Activated CD8-positive, alpha-beta memory T cell treated with anti-CD3 and anti-CD28 coated beads, Interleukin-2, amount 50 U/mL, for 1 hour (primary cell): ENCODE data around the gene GPD2.

Experiments
- DNase-seq: peaks from one replicate; pipeline ENCODE4 v3.0.0-alpha.2; 2020; ENCODE audit errors: extremely low read depth

Gene GPD2

DNA sequence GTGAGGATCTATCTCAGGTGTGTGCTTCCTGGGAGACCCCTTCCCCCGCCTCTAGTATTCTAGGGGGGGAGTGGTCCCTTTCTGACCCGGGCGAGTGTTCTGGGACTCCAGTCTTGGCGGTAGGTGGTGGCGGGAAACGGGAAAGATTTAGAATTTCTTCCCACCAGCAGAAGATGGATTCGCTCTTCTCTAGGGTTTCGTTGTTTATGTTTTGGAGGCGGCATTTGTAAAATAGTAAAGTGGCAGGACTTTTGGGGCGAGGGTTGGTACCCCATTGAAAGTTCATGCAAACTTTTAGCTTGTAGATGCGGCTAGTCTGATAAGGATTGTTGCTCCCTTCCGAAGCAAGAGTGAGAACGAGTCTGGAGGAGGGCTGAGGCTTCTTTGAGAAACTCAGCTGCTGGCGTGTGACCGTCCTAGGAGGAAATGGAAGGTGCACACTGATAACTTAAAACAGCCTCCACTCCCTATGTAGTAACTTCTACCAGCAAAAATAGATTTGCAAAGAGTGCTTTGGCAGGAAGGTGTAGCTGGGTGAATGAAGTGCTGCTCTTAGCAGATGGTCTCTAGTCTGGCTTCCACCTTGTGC lies 412 bp downstream of the GPD2 start:
- no peak for DNase-seq

DNA sequence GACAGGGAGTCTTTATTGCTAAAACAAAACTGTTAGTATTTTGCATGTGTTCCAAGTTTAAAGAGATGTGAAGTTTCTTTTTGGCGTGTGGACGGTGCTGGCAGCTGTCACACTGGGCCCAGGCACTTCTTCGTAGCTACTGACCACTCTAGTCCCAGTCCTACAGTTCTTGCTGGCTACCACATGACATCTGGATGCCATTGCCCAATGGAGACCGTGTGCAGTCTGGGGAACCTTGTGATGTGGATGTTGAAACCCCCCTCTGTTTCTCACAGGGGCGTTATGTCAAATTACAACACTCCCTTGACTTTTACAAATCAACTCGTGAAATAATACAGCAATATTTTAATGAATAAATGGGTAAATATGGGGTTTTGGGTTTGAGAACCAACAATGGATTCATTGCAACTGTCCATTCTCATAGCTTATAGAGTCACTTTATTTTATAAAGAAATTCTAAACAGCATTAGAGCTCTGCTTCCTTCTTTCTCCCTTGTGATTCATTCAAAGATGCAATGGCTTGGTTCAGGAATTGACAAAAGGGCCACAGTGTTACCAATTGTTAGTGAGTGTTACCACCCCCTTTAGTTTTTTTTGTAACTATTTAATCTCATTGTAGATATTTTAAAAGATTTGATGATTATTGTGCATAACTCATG lies 1.2 kb downstream of the GPD2 start:
- no peak for DNase-seq

DNA sequence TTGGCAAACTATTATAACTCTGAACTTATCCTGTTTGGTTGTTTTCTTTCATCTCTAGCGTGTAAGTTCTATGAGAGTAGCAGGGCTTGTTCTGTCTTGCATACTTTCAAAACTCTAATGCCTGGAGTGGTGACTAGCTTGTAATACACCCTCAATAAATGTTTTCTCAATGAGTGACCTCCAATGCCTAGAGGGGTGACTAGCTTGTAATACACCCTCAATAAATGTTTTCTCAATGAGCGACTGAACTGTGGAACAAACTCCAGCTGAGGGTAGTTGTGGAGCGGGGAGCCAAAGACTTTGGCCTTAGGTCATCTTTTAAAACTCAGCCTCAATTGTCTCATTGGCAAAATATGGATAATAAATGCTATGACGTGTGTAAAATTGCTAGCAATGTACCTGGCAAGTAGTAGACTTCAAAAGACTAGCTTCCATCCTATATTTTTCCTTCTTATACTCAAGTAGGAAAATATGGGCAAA lies 1.8 kb downstream of the GPD2 start:
- no peak for DNase-seq

DNA sequence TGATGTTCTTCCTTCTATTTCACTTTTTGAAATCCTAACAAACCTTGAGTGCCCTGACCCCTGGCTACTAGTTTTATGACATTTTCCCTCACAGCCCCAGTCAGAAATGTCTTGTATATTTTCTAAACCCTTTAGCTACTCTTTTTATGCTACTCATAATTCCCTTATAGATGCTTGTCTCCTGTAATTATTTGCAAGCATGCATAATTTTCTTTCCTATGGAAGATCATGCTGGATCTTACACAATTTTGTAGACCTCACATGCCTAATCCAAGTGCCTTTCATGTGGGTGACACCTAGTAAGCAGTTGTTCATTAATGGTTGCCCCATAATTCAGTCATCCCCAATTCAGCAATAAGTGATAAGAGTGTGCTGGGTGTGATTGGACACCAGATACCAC lies 6.9 kb downstream of the GPD2 start:
- DNase-seq = no peak

DNA sequence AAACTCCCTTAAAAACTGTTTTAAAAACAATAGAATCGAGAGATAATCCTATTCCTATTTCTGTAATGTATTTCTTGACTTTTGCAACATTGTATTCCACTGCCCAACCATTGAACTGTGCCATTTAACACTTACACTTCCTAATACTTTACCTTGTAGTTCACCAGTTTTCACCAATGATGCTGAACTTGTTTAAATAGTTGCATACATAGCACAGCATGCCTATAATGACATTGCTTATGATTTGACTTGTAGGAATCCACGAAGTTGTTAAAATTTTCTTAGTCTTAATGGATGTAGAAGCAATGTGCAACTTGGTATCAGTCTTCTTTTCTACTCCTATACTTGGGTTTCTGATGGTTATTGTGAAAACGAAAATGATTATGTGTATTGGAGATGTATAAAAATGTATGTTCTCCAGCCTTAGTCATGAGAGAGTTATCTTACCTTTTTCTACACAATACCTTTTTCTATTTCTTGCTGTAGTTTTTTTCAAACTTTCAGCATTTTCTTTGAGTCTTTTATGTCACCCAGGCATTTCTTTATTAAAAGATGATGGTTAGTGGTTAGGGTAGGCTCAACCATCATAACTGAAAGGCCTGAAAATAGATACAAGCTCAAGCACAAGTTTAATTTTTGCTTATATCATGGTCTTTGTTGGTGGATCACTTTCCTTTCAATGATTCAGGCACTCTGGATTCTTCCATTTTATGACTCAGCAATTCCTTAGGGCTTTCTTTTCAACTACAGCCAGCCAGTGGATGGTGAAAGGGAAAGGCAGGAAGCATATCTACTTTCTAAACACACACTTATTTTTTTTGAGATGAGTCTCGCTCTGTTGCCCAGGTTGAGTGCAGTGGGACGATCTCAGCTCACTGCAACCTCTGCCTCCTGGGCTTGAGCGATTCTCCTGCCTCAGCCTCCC lies 9.4 kb downstream of the GPD2 start:
- no peak for DNase-seq

DNA sequence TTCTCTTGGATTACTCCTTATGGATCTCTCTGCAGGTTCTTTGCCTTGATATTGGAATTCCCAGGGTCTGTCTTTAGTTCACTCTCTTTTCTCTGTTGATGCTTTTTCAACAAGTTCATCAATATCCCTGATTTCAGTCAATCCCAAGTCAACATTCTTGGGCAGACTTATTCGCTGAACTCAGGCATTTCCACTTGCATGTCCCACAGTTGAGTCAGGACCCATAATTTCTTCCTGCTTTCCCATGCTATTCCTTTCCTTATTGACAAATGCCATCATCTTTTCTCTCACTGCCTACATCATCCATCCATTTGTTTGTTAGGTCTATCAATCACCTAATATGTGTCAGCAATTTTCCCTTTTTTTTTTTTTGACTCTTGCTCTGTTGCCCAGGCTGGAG lies 11.6 kb downstream of the GPD2 start:
- no peak for DNase-seq

DNA sequence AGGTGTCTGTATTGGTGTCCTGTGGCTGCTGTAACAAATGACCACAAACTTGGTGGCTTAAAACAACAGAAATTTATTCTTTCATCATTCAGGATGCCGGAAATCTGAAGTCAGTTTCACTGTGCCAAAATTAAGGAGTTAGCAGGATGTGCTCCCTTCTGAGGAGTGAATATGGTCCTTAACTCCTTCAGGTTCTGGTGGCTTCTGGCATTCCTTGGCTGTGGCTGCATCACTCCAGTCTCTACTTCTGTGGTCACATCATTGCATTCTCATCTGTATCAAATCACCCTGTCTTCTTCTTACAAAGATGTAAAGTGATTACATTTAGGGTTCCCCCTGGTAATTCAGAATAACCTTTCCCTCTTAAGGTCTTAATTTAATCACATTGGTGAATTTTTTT lies 12.6 kb downstream of the GPD2 start:
- no peak for DNase-seq

DNA sequence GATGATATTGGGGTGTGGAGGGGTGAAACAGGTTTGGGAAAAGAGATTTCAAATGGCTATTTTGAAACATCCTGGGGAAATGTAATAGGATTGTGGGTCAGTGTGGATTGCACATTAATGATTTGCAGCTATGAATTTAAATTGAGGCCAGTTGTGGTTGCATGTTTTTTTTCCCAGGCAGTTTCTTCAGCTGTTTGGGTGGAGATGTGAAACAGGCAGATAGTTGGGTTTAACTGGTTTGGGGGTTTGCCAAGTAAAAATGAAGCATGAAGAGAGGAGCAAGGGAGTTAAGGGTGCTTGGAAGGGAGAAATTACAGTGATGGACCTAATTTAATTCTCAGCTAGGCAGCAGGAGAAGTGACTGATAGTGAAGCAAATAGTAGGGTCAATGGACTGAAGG lies 16.8 kb downstream of the GPD2 start:
- DNase-seq = no peak

DNA sequence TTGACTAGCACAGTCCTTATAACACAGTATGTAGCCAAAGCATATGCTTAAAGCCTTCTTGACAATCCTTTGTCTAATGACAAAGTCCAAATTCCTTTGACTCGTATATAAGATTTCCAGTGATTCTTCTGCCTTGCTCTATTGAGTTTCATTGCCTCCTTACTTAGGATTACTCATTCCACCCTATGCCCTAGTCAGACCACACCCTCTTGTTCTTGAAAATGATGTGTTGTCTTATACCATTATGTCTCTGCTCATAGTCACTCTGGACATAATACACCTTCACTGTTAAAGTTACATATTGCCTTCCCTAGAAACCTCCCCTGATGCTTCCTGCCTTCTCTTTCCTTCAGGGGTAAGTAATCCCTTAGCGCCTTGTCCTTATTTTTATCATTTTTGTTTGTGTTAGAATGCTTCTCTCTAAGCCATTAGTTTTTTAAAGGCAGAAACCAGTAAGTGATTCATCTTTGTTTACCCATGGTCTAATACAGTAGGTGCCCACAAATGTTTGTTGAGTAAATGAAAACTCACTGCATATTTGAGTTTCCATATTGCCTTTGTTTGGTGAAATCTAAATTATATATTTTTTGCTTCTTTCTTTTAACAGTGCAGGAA lies 19.3 kb downstream of the GPD2 start:
- DNase-seq = no peak

DNA sequence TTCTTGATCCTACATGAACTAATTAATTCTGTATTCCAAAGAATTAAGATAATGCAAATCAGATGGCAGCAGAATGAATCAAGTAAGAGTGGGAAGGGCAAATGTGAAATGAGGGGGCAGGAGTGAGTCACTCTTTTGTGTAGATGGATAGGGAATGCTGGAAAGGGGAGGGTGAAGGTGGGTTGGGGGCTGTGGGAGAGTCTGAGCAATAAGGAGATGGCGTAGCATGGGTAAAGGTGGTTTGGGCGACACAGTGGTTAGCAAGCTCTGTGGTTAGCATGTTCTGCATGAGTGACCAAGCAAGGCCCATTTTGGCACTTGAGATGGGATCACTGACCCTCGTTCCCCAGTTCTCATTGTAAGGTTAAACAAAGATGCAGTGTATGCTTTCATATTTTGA lies 20.4 kb downstream of the GPD2 start:
- DNase-seq = no peak

DNA sequence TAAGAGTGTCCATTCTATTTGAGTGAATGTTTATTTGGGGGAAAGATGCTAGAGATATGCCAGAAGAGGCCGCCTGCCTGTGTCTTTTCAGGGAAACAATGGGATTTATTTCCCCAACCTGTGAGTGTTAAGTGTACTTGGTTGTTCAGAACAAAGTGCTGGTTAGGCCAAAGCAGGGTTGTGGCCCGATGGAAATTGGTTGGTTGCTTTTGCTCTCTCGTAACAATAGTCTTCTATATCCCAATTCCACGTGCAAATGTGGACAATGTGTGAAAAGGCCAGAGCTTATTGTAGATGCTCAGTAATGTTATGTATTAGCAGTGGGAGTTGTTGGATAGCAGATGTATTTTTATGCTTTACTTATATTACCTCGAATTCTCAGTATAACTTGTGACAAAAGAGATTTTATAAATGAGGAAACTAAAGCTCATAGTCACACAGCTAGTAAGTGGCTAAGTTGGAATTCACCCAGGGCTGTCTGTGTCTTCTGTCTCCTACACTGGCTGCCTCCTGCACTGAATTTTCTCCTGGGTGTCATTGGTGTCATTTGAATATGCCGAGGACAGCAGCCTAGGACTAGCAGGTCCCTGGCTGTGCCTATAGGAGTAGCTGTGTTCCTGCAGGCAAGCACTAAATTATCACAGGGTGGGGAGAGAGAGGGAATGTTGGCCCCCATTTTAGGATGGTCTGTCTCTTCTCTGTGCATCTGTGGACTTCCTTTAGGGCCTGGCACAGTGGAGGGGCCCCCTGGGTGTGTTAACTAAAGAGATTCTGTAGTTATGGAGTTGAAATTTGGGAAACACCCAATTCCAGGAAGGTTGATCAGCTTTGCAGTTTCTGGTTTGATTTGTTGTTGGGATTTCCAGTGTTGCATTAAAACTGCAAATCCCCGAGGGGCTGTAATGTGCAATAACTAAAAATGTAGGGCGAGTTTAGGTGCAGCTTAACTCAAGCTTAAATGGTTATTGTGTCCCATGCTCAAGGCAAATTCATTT lies 21.6 kb downstream of the GPD2 start:
- DNase-seq = no peak

DNA sequence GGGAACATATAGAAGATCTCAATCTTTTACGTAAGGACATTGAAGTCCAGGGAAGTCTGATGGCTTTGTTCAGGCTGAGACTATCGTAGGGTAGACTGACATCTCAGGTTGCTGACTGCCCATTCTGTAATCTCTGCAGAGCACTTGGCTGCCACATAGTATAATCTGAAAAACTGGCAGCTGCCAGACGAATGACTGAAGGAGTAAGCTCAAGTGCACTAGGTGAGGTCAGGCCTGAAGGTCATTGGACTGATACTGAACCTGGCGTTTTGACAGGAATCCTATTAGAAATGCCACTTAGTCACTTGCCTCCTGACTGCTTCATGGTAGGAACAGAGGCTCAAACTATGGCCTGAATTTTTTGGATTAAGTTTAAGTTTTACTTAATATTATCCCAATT lies 23.5 kb downstream of the GPD2 start:
- no peak for DNase-seq

DNA sequence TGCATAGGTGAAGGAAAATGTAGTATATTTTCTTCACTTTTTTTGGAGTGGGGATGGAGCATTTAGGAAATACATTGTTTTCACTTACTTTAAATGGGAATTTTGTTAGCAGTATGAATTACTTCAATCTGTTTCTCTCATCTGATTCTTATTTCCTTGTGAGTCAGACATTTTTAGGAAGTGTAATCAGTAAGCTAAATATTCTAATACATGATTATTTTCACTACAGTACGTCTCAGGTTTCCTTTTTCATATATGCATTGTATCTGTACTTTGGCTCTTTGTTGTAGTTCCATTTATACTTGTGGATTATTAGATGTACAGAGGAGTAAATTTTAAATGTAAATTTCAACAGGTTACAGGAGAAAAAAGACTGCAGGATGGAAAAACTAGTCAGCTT lies 27.9 kb downstream of the GPD2 start:
- DNase-seq = no peak

DNA sequence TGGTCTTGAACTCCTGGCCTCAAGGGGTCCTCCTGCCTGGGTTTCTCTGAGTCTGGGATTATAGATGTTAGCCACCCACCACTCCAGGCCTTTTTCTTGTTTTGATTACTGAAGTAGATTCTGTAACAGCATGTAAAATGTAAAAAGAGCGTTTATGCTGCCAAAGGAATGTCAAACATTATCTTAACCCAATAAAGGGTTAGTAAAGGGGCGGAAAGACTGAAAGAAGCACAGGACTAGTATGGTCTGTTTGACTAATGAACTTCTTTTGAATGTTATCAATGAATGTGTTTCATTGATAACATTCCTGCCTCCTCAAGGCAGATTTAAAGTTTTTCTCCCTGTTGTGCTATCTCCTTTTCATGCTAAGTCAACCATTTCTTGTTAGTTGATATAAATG lies 29.4 kb downstream of the GPD2 start:
- DNase-seq = no peak

DNA sequence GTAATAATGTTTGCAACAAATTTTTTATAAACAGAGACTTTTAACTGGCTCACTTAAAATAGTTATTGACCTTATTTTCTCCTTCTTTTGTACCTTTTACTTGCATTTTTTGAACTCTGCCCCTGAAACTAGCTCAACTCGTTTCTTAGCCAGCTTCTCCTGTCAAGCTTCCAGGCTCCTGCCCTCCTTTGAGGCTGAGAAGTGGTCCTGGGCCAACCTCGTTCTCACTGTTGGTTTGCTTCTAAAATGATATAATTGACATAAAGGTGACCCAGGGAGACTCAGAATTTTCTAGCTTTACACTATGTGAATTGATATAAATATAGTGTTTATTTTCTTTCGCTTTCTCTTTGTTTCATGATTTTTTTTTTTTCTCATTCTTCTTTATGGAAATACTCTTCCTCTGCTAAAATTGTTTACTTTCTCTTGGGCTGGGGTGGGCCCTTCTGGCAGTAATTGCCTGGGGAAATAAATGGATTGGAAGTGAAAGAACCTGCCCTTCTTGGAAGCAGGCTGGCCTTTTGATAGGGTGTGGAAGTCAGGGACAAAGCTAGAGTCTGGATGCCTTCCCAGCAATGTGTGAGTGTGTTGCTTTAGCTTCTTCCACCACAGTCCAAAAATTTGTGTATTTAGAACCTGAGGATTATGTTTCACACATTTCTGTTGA lies 30.7 kb downstream of the GPD2 start:
- DNase-seq = no peak

DNA sequence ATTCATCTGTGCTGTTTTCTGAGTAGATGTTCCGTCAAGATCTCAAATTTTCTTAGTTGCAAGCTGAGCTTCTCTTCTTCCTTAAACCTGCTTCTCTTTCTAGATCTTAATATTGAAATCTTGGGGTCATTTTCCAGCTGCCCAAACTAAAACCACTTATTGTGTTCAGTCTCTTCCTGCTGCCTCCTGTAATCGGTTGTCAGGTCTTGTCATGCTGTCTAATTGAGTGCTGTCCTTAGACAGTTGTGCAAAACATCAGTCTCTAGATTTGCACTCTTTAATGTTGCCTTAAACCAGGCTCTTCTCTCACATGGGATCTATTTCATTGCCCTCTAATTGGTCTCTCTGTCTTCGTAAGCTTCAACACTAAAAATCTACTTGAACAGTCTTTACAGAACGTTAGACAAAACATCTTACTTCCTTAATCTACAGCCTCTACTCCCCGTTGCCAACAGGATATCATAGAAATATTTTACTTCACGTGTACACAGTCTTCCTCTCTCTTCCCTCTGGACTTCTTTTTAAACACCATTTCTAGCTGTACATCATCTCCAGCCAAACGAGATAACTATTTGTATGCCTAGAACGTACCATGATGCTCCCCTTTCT lies 34.9 kb downstream of the GPD2 start:
- DNase-seq = no peak

DNA sequence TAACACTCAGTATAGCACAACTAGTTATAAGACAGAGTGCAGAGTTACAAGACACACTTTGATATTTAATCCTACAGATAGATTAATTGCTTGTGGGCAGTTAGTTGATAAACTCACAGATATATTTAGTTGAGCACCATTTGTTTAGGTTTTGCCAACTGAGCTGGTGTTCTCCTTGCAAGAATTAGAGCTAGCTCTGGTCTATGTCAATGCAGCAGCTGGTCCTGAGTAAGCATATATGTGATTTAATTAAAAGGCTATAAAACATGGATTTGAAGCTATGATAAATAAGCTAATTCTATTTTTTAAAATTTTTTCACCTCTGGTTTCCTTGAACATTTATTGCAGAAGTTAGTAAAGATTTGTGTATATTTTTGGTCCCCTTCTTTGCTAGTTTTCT lies 35.6 kb downstream of the GPD2 start:
- no peak for DNase-seq

DNA sequence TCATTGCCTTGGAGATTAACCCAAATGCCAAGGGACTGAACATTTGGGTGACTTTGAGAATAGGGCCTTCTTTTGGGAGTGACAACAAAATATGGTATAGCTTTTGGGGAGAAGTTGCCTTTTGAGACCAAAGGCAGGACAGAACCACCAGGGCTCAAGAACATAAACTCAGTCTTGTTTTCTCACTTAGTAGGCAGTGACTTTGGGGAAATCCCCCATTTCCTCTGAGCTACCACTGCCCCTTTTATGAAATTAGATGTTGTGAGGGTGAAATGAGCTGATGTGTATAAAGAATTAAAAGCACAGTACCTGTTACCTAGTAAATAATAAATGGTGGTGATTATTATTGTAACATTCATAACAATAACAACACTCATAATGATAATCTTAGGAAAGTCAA lies 36.5 kb downstream of the GPD2 start:
- no peak for DNase-seq

DNA sequence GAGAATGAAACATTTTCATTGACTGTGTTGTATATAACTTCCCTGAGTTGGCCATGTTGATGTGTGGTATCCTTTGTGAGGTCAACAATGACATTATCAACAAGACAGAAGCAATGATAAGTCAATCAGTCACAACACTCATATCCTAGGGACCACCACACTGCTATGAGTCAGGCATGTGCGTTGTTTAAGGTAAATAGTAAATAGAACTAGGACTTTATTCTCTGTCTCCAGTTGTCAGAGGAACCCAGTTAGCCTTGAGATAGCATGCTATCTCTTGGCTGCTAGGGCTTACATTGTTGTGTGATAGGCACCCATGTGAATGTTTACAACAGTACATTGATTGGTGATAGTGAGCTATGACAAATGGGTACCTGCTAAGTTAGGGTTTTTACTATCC lies 37.3 kb downstream of the GPD2 start:
- no peak for DNase-seq

DNA sequence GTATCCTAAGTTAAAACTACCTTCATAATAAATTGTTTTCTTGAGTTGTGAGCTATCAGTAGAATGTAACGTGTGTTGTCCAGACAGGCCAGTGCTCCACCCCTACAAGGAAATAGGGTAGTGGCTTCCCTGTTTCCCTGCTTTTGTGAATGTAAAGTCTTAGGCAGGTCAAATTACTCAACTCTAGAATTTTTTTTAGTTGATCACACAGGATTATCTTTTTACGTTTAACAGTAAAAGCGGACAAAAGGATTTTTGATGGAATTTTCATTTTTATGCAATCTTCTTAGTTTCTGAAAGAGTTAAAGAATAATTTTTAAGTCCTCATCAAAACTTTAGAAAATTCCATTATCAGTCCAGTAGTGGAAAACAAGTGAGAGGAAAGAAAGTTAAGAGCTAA lies 38.2 kb downstream of the GPD2 start:
- no peak for DNase-seq
